GM19452 (cell line): ENCODE data around the gene FERMT1.
"Not testable (repeated sequence)": the region's sequence is repeated elsewhere in the genome, so short reads cannot be mapped to it uniquely, and the experiment has no call there.

ENCODE experiments used
- ATAC-seq: cut with Tn5 transposase; IDR thresholded peaks from one replicate; pipeline ENCODE4 v1.9.1; 2021; ENCODE audit not compliant: unreplicated experiment

FERMT1 gene

GRCh38 chr20:6120491-6120988, 2.3 kb downstream of the FERMT1 start:
- no peak for ATAC-seq

GRCh38 chr20:6116758-6117157, 6.1 kb downstream of the FERMT1 start:
- ATAC-seq, result no peak

GRCh38 chr20:6115221-6115895, 7.5 kb downstream of the FERMT1 start:
- ATAC-seq, result no peak

- ATAC-seq, result no peak
Observed at GRCh38 chr20:6114696-6115095, 8.1 kb downstream of the FERMT1 start.

GRCh38 chr20:6113951-6114350, 8.9 kb downstream of the FERMT1 start:
- ATAC-seq, result no peak

- ATAC-seq, result not testable (repeated sequence)
Observed at GRCh38 chr20:6112965-6113364, 9.9 kb downstream of the FERMT1 start.

- ATAC-seq, result no peak
Observed at GRCh38 chr20:6108330-6108729, 14.5 kb downstream of the FERMT1 start.

GRCh38 chr20:6104493-6105188, 18.2 kb downstream of the FERMT1 start:
- no peak for ATAC-seq

GRCh38 chr20:6103301-6103700, 19.5 kb downstream of the FERMT1 start:
- no peak for ATAC-seq

GRCh38 chr20:6101346-6101745, 21.5 kb downstream of the FERMT1 start:
- ATAC-seq, result no peak

GRCh38 chr20:6100246-6100645, 22.6 kb downstream of the FERMT1 start:
- no peak for ATAC-seq

- no peak for ATAC-seq
Observed at GRCh38 chr20:6099819-6100218, 23.0 kb downstream of the FERMT1 start.

GRCh38 chr20:6095409-6095808, 27.4 kb downstream of the FERMT1 start:
- no peak for ATAC-seq

- ATAC-seq, result no peak
Observed at GRCh38 chr20:6094565-6094964, 28.3 kb downstream of the FERMT1 start.

GRCh38 chr20:6094063-6094462, 28.8 kb downstream of the FERMT1 start:
- no peak for ATAC-seq

GRCh38 chr20:6091661-6092060, 31.2 kb downstream of the FERMT1 start:
- no peak for ATAC-seq

GRCh38 chr20:6086868-6087267, 36.0 kb downstream of the FERMT1 start:
- ATAC-seq, result no peak

GRCh38 chr20:6083926-6084325, 38.9 kb downstream of the FERMT1 start:
- ATAC-seq, result no peak

- no peak for ATAC-seq
Observed at GRCh38 chr20:6081236-6081635, 41.6 kb downstream of the FERMT1 start.

- ATAC-seq, result no peak
Observed at GRCh38 chr20:6079016-6079415, 43.8 kb downstream of the FERMT1 start.

GRCh38 chr20:6075428-6076219, 47.2 kb downstream of the FERMT1 start:
- no peak for ATAC-seq

GRCh38 chr20:6074784-6075183, 48.0 kb downstream of the FERMT1 start:
- no peak for ATAC-seq
